NCI-H2081 treated with DMSO at 0.1 percent for 48 hours (cell line): ENCODE results near the gene PPM1L.

ENCODE experiments used
- DNase-seq: peaks from one replicate; lab custom pipeline; 2025; lab: John Stamatoyannopoulos, UW

The PPM1L gene

DNA sequence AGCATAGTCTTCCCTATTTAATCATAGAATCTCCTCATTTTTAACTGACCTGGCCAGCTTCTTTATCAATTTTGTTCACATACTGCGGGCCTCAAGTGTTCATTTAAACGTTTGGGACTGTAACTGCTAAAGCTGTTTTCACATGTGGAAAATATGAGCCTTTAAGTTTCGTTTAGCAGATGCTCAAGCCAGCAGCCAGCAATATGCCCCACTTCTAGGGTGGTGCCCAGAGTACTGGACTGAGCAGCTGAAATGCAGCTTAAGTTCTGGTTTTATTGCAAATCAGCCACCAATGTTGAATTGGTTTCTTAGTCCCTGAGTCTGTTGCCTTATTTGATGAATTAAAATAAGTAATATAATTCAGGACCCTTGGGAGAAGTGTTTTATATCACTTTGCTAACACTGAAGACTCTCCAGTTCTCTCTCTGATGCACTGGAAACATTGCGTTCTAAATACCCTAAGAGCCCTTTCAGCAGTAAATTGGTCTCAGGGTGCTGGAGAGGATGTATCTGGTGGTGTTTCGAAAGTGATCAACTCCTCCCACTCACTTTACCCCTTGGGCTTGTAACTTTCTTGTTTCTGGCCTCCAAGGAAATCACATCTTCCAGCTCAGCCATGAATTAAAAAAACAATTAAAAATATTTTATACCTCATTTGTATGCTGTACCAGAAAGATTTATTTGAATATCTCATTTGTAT lies 287.5 kb downstream of the PPM1L start:
- DNase-seq = no peak

DNA sequence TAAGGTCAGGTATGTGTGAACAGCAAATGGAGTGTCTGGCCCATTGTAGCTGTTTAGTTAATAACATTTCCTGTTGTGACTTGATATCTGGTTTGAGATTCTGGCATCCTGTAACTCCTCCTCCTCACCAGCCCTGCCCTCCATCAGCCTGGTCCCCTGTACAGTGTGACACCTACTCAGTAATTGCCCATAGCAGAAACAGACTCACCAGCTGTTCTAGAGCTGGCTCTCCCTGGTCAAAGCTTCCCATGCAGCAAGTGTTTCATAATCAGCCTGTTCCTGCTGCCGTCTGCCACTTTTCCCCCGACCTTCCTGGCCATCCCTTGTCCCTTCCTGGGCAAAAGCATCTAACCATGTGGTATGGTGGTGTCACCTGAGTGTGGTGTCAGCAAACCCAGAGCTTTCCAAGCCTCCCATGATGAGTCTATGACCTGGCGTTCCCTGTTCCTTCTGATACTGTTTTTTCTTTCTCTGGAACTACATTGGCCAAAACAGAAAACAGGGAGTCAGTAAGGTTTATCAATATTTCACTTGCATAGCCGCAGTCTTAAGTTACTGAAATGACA lies 293.7 kb downstream of the PPM1L start:
- DNase-seq = no peak

DNA sequence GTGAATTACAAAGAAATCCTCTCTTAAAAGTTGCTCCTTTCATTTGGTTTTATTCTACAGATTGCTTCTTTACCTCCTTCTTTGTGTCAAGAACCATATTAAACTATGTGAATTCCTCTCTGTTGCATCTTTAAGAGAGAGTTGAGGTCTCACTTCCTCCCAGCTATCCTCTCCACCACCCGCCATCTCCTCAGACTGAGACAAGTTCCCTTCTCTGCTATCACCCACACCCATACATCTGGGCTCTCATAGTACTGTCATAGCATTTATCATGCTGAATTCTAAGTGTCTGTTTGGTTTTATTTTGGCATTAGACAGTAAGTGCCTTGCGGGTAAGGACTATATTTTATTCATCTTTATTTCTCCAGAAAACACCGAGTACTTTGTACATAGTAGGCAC lies 294.9 kb downstream of the PPM1L start:
- no peak for DNase-seq

DNA sequence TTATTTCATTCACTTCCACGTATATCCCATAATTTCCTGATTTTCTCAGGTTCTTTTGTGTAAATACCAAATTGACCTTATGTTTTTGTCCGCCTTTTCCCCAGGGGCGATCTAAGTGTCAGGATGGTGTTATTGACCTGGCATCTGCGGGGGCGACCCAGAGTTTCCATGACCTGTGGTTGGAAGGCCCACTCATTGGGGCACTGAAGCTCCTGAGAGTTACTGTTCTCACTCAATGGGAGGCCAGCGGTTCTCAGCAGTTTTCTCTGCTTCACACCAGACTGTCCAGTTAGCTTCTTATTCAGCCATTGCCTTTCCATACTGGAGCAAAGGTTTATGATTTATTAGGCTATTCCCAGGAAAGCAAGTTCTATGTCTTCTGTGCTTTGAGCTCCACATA lies 295.8 kb downstream of the PPM1L start:
- DNase-seq = no peak

DNA sequence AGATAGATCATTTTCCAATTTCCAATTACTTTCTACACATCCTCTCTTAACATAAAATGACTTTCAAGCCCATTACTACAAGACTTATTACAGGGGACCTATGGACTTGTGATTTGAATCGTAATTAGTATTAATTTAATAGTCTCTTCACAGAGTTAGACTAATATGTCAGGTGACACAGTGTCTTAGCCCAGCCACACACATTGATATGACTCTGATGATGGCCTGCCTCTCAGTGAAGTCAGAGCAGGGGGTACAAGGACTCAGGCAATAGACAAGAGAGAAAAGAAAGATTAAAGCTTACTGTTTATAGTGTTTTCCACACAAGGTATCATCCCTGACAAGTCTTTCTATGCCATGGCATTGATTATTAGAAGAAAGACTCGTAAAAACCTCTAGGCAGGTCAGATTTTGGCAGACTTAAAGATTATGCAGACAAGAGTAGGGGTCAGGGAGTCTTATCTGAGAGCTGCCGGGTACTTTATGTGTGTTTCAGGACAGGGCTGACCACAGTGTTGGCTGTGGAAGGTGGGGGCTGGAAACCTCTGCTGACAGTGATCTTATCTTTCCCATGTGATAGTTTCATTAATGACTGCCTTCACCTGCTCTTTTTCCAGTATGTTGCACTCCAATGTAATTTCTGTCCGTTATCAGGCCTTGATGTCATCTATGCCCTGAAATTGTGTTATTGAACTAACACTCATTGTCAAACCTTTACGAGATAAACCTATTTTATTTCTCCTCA lies 299.0 kb downstream of the PPM1L start:
- DNase-seq = no peak

DNA sequence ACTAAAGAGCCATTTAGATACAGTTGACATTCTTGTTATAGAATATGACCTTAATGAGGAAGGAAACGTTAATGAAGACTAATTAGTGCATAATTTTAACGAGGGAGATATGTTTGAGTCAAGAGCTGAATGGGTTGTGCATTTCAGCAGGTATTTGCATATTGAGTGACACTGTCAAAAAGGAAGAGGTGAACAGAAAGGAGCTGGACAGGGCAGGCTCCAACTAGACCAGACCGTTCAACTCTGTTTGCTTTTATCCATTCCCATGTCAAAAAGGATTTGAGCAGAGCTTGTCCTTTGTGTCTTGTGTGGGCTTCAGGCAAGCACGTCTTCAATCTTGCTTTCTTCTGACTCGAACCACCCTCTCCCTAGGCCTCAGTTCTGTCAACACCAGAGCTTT lies 308.4 kb downstream of the PPM1L start:
- DNase-seq = no peak

DNA sequence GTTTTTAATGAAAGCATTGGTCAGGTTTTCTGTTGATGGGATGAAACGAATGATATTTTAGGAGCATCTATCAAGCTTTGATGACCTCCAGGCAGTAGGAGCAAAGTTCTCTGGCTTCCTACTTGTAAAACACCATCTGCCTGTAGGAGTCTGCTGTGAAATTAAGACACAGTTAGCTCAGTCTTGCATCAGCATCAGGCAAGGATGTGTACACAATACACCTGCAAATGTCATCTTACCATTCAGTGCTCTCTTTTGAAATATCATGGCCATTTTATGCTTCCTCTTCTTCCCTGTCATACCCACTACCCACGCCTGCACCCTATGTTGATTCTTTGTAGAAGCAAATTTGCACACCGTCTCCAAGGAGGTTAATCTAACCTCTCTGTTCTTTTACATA lies 310.9 kb downstream of the PPM1L start:
- no peak for DNase-seq

DNA sequence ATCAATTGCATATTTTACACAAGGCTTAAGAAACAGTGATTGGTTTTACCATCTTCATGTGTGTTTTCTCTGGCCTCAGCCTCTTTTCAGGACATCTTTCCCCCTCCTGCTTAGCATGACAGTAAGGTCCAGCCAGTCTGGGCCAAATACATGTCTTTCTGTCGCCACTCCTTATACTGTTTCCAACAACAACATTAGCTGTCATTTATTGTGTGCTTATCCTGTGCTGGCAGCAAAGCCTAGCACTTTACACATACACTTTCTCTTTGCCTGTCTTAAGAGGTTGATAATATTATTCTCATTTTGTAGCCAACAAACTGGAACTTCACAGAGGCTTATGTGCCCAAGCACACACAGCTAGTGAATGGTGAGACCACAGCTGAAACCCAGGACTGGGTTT lies 311.3 kb downstream of the PPM1L start:
- no peak for DNase-seq

DNA sequence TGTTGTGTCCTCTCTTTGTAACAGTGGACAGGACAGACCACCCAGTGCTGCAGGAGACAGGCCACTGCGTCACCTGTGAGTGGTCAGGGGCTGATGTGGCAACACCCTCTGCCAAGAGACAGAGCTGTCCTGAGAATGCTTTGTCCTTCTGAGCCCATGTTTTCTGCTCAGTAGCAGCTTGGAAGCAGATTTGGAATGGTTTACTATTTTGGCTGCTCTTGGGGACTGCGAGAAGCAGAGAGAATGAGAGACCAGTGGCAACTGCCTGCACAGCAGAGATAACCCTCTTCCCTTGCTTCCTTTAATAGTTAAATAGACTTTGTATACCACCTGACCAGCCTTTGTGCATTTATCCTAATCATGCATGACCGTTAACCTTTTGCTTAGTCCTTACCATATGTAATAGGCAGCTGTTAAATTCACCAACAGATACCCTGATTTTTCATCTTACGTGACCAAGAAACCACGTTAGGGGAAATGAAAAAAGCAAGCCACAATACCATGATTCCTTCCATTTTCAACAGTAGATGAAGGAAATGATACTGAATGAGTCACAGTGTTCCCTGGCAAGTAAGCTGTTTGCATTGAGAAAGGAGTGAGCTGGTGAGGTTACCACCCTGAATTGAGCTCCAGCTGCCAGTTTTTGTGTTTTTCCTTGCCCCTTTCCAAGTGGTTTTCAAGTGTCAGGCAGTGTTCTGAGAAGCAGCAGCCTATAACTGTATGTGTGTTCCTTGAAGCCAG lies 313.6 kb downstream of the PPM1L start:
- no peak for DNase-seq

DNA sequence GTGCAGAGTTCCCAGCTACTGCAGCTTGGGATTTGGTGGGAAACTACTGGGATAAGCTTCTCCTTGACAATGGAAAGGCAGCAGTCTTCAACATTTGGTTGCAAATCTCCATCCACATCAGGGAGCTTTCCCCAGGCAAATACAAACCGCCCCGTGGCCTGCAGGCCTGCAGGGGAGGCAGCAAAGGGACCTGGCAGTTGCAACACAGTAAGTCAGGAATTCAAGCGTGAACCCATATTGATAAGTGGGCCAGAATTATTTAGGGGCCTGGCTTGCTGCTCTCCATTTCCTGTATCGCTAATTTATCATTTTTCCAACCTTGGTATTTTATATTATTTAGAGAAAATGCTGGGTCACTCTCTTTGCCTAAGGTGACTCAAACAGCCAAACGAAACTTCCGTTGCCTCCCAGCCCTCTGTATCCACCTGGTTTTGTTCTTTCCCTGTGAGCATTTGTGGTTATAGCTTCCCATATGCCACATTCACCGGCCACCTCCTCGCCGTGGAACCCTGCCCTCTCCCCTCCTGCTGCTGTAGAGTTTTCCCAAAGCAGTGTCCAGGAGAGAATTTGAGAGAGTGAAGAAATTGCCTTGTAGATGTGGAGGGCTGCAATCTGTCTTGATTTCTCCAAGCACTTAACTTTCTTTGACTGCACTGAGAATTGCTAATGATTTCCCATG lies 314.4 kb downstream of the PPM1L start:
- DNase-seq = no peak

DNA sequence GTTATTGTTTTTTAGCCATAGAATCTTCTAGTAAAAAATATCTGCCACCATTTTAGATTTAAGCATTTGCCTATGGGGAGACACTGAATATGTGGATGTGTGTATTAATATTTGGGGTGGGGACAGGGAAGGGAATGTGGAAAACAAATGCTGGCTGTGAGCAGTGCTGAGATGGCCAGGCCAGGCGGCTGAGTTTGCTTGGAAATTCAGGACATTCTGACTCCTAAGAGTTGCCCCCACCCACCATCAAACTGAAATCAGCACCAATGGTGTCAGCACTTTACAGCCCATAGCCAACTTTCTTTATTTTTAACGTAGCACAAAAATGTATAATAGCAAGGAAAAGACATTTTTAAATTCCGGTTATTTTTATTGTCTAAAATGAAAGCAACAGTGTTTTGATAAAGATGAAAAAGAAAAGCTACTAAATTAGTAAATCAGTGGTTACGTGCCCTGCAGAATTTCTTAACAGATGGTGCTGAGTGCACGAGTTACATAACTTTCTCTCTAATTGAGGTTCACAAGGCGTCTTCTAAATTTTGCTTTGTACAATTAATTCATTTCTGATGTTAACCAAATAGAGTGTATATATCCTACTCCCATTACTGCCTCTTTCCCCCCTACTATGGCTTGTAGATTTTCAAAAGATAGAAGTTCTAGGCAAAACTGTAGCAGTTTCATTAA lies 315.1 kb downstream of the PPM1L start:
- DNase-seq = no peak

DNA sequence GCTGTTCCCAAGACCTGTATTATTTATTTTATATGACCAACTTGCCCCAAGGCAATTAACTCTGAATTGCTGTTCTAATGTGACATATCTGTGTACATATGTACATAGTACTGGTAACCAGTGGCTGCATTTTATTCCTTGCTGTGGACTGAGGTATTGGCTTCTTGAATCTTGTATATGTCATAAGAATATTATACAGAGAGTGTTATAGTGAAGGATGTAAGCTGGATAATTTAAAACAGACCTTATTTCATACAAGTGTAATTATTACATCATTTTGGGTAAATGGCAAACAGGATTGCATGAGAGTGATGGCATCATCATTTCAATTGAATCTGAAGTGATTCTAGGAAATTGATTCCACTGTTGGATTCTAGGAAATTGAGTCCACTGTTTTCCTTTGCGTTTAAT lies 316.2 kb downstream of the PPM1L start:
- DNase-seq = no peak

DNA sequence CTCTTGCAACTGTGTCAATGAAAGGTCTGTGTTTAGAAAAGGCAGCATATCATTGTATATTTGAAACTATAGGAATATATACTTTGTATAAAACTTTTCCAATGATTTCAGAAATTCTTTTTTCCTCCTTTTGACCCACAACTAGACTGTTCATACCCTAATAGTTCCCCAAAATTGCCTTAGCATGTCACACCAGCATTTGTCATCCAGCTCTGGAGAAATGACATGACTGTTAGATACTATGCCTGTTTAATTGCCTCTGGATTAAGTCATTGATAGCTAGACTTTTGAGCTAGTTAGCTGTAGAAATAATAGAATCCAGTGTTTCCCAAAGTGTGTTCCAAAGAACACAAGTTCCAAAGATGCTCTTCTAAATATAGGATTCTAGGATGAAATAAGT lies 316.7 kb downstream of the PPM1L start:
- DNase-seq = no peak

DNA sequence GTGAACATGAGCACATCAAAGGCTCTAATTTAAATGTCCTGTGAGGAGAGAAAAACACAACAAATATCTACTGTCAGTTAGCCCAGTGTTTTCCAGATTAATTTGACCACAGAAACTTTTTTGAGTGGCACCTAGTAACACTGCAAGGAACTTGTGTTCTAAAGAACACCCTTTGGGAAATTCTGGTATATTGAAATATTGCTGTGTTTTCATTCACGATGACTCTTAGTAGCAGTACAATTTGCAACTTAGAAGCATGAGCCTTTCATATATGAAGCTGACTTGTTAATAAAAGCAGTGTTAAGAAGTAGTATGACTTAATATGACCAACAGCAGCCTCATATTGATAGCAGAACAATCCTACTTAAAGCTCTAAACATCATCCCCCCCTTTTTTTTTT lies 317.1 kb downstream of the PPM1L start:
- no peak for DNase-seq

DNA sequence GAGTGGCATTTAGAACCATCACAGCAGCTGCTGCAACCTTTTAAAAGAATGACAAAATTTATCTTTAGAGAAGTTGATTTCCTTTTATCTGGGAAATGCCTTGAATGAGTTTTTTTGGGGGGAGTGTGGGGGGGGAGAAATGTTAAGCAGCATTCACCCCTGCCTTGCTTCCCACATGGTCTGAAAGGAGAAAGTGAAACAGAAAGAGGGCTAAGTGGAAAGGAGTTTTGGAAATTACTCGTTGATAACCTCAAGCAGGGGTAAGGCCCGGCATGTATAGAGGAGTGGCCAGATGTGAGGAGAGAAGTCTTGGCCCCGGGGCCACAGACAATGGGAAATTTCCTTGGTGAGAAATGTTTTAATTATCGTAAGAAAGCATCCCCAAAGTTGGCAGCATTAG lies 325.6 kb downstream of the PPM1L start:
- no peak for DNase-seq

DNA sequence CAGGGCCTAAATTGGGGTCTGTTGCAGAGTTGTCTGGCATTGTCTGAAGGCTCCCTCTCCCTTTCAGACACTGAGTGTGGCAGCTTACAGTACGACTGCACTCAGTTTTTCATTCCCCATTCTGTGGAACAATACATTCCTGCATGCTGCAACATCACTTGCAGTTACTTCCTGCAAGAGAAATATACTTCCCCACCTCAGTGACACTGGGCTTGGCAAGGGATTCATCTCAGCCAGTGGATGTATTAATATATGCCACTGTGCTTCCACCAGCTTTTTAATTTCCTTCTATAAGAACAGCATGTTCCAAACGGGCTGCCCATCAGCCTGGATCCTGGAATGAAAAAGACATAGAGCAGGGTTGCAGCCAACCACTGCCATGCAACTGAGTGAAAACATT lies 326.0 kb downstream of the PPM1L start:
- no peak for DNase-seq

DNA sequence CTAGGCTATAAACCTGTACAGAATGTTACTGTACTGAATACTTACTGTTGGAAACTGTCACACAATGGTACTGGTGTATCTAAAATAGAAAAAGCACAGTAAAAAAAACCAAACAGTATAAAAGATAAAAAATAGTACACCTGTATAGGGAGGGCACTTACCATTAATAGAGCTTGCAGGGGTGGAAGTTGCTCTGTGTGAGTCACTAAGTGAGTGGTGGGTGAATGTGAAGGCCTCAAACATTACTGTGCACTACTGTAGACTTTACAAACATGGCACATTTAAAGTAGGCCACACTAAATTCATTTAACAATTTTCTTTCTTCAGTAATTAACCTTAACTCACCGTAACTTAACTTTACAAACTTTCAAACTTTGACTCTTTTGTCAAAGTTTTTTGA lies 327.1 kb downstream of the PPM1L start:
- DNase-seq = no peak

DNA sequence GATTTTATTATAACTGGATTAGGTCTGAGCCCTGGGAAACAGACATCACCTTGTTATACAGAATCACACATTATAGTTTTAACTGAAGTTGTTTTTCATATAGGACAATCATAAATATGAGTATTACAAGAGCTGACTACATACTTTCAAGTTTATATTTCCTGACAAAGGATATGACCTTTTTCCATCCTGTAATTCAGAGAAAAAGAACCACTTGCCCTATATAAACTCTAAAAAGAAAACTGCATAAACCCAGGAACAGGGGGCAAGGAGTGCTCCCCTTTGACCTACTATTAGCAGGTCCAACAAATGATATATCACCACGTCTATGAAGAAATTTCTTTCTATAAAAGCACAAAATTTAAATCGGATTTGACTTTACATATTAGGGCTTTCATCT lies 328.2 kb downstream of the PPM1L start:
- no peak for DNase-seq

DNA sequence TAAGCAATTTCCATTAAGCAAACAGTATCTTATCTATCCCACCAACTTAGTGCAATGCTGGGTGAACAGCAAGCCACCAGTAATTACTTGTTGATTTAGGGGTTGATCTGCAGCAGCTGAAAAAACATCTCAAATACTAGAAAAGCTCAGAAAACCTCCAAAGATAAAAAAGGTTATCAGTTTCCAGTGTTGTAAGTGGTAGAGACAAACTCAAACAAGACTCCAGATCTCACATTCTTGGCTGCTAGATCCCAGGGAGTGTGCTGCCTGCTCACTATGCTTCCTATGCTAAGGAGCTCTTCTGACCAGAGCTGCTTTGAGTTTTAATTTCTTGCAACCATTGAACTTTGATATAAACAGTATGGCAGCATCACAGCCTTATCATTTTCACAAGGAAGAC lies 337.9 kb downstream of the PPM1L start:
- no peak for DNase-seq

DNA sequence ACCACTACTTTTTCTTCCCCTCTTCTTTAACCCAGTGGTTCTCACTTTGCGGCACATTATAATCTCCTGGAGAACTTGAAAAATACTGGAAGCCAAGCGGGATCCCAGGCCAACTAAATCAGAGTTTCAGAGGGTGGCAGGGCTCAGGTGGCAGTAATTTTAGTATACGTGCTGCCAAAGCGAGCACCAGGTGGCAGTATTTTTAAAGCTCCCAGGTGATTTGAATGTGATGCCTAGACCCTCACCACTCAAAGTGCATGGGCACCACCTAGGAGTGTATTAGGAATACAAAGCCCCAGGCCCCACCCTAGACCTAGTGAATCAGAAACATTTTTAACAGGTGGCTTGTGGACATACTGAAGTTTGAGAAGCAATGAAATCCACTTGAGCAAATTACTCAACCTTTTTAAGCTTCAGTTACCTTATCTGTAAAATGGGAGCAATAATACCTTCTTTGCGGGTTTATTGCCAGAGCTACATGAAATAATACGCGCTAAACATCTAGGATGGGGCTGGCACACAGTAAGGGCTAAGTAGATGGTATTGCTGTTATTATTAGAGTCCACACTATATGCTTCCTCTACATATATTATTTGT lies 340.8 kb downstream of the PPM1L start:
- peak; percentile 58 for DNase-seq

DNA sequence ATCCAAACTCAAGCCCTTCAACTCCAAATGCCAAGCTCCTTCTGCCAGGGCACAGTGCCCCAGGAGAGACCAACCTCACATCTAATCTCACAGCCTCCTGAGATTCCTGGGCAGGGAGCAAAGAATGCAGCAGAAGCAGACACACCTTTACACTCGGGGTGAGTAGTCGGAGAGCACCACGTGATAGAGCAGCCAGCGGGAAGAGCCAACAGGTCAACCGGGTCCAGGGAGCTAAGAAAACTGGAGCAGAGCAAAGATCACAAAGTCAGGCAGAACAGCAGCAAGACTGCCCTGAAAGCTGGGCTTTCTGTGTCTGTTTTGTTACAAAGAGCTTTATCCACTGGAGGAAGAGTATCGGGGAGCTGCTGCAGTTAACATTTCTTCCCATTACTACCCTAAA lies 345.0 kb downstream of the PPM1L start:
- DNase-seq = no peak
